Measurements from ENCODE around the gene ATG2B. TPM values are rescaled to one million over a fixed set of nuclear protein-coding genes. Genes with fewer than 3 reads are reported as not detected.

Gene ATG2B
- total RNA-seq, 1 experiment from 2014 or later, result 11.6 TPM

DNA sequence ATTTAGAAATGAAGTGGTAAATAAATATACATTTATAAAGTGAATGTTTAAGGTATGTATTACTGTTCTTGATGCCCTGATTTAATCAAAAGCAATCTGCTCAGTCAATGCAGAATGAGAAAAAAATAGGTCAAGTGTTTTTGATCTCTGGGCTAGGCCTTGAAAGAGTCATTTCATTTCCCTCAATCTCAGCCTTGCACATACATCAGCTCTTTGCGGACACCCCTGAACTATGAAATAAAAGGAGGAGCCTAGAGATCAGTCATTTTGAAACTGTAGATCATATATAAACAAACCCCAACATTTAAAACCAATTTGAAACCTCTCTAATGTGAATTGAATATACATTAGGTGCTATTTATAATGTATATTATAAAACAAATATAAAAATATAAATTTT lies 42.5 kb downstream of the ATG2B start:
- BruUV-seq (replicated peaks), result no TSS peak
- no peak overlapping the region for H3K27ac ChIP-seq (ENCODE audit: low read length)
- H4K20me1 ChIP-seq (ENCODE audit: low read length), result no peaks in the 10 kb centered on the region
- H2AFZ ChIP-seq (ENCODE audit: low read length), result no peak overlapping the region
- H3K4me3 ChIP-seq (ENCODE audit: low read length), result no peak overlapping the region
- TF ChIP-seq EZH2phosphoT487 (IDR thresholded peaks at IDR 0.05; ENCODE audit: borderline replicate concordance, low read length) (no peak), EZH2 (IDR thresholded peaks at IDR 0.05; ENCODE audit: low read length, unreplicated experiment) (no peak)
- TF ChIP-seq, protein P1, sequence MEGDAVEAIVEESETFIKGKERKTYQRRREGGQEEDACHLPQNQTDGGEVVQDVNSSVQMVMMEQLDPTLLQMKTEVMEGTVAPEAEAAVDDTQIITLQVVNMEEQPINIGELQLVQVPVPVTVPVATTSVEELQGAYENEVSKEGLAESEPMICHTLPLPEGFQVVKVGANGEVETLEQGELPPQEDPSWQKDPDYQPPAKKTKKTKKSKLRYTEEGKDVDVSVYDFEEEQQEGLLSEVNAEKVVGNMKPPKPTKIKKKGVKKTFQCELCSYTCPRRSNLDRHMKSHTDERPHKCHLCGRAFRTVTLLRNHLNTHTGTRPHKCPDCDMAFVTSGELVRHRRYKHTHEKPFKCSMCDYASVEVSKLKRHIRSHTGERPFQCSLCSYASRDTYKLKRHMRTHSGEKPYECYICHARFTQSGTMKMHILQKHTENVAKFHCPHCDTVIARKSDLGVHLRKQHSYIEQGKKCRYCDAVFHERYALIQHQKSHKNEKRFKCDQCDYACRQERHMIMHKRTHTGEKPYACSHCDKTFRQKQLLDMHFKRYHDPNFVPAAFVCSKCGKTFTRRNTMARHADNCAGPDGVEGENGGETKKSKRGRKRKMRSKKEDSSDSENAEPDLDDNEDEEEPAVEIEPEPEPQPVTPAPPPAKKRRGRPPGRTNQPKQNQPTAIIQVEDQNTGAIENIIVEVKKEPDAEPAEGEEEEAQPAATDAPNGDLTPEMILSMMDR (conservative IDR thresholded peaks at IDR 0.05; ENCODE audit: low read depth, low read length), result no peak
- H3K9ac ChIP-seq (ENCODE audit: low read length), result no peak overlapping the region
- no peak for DNase-seq
- no peaks in the 10 kb centered on the region for H3F3A ChIP-seq (ENCODE audit: low read length, unreplicated experiment)
- no peaks in the 10 kb centered on the region for H3K79me2 ChIP-seq (ENCODE audit: low read length)
- H3K36me3 ChIP-seq (ENCODE audit: low read depth, low read length), result no peaks in the 10 kb centered on the region
- no peak overlapping the region for H3K4me2 ChIP-seq (ENCODE audit: low read length)
- H3K4me1 ChIP-seq (ENCODE audit: insufficient read depth, low read length), result no peaks in the 10 kb centered on the region
- H3K9me2 ChIP-seq (replicated peaks; ENCODE audit: low read length), result no peaks in the 10 kb centered on the region
- no peak for ATAC-seq
- POLR2A ChIA-PET (ENCODE audit: unreplicated experiment), result no interaction called here
- intact Hi-C loops (cut with micrococcal nuclease), result no loop called here
- CTCF ChIA-PET, result no interaction called here
- H3K9me3 ChIP-seq (ENCODE audit: low read length), result no peaks in the 10 kb centered on the region
- no peaks in the 10 kb centered on the region for H3K27me3 ChIP-seq (ENCODE audit: low read length)

GRCh38 chr14:96318836-96319235 lies 44.3 kb downstream of the ATG2B start:
- H3K4me3 ChIP-seq (ENCODE audit: low read length), result no peak overlapping the region
- H3F3A ChIP-seq (ENCODE audit: low read length, unreplicated experiment), result no peaks in the 10 kb centered on the region
- no peak overlapping the region for H2AFZ ChIP-seq (ENCODE audit: low read length)
- no peaks in the 10 kb centered on the region for H3K36me3 ChIP-seq (ENCODE audit: low read depth, low read length)
- no peaks in the 10 kb centered on the region for H3K27me3 ChIP-seq (ENCODE audit: low read length)
- no peaks in the 10 kb centered on the region for H3K4me1 ChIP-seq (ENCODE audit: insufficient read depth, low read length)
- TF ChIP-seq, protein P1 (conservative IDR thresholded peaks at IDR 0.05; ENCODE audit: low read depth, low read length), result no peak
- TF ChIP-seq EZH2 (IDR thresholded peaks at IDR 0.05; ENCODE audit: low read length, unreplicated experiment) (no peak), EZH2phosphoT487 (IDR thresholded peaks at IDR 0.05; ENCODE audit: borderline replicate concordance, low read length) (no peak)
- intact Hi-C loops (cut with micrococcal nuclease), result no loop called here
- no peak for ATAC-seq
- no peaks in the 10 kb centered on the region for H3K9me3 ChIP-seq (ENCODE audit: low read length)
- no peaks in the 10 kb centered on the region for H3K79me2 ChIP-seq (ENCODE audit: low read length)
- ChIA-PET POLR2A (ENCODE audit: unreplicated experiment) (no interaction called here), CTCF (no interaction called here)
- H3K9me2 ChIP-seq (replicated peaks; ENCODE audit: low read length), result no peaks in the 10 kb centered on the region
- no peak overlapping the region for H3K4me2 ChIP-seq (ENCODE audit: low read length)
- no peak overlapping the region for H3K9ac ChIP-seq (ENCODE audit: low read length)
- no peaks in the 10 kb centered on the region for H4K20me1 ChIP-seq (ENCODE audit: low read length)
- BruUV-seq (replicated peaks), result no TSS peak
- no peak for DNase-seq
- no peak overlapping the region for H3K27ac ChIP-seq (ENCODE audit: low read length)

DNA sequence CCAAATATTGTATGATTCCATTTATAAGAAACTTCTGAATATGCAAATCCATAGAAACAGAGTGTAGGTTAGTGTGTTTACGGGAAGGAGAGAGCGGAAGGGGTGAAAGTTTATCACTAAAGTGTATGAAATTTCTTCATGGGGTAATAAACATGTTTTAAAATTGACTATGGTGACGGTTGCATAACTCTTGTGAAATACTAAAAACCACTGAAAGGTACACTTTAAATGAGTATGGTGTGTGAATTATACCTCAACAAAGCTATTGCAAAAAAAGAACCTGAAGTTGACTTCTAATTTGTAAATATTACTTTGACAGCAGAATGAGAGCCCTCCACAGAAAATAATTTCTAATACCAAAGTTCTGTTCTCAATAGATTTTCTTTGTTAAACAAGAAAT lies 47.1 kb downstream of the ATG2B start:
- no peaks in the 10 kb centered on the region for H3K9me2 ChIP-seq (replicated peaks; ENCODE audit: low read length)
- no peak overlapping the region for H2AFZ ChIP-seq (ENCODE audit: low read length)
- no peak overlapping the region for H3K27ac ChIP-seq (ENCODE audit: low read length)
- H3K36me3 ChIP-seq (ENCODE audit: low read depth, low read length), result no peaks in the 10 kb centered on the region; the same call in 1 of the 2 replicates
- DNase-seq (no peak), ATAC-seq (no peak)
- H4K20me1 ChIP-seq (ENCODE audit: low read length), result no peaks in the 10 kb centered on the region
- POLR2A ChIA-PET (ENCODE audit: unreplicated experiment), result no interaction called here
- H3K27me3 ChIP-seq (ENCODE audit: low read length), result no peaks in the 10 kb centered on the region
- no peaks in the 10 kb centered on the region for H3K79me2 ChIP-seq (ENCODE audit: low read length)
- H3K9me3 ChIP-seq (ENCODE audit: low read length), result no peaks in the 10 kb centered on the region
- H3K4me3 ChIP-seq (ENCODE audit: low read length), result no peak overlapping the region
- no TSS peak for BruUV-seq (replicated peaks)
- H3K9ac ChIP-seq (ENCODE audit: low read length), result no peak overlapping the region
- CTCF ChIA-PET, result no interaction called here
- intact Hi-C loops (cut with micrococcal nuclease), result no loop called here
- H3F3A ChIP-seq (ENCODE audit: low read length, unreplicated experiment), result no peaks in the 10 kb centered on the region
- no peak overlapping the region for H3K4me2 ChIP-seq (ENCODE audit: low read length)
- TF ChIP-seq, protein P1 (conservative IDR thresholded peaks at IDR 0.05; ENCODE audit: low read depth, low read length), result no peak
- no peaks in the 10 kb centered on the region for H3K4me1 ChIP-seq (ENCODE audit: insufficient read depth, low read length)
